GM19328 (cell line): ENCODE data around the gene PRR7.
A peak's percentile ranks its signal among the peaks of the same experiment; 100 is the strongest.
"Not testable (repeated sequence)": the region's sequence is repeated elsewhere in the genome, so short reads cannot be mapped to it uniquely, and the experiment has no call there.

ENCODE experiments used
- ATAC-seq: cut with Tn5 transposase; IDR thresholded peaks from one replicate; pipeline ENCODE4 v1.9.1; 2021; ENCODE audit warnings: mild to moderate bottlenecking, moderate library complexity; ENCODE audit not compliant: unreplicated experiment

PRR7 gene

GRCh38 chr5:177446200-177447065 lies at the start of gene PRR7:
TSS of gene PRR7 (plus strand) at chr5:177446814. CDS start at chr5:177455068, 8,254 bp downstream.
- peak; percentile 45 for ATAC-seq

DNA sequence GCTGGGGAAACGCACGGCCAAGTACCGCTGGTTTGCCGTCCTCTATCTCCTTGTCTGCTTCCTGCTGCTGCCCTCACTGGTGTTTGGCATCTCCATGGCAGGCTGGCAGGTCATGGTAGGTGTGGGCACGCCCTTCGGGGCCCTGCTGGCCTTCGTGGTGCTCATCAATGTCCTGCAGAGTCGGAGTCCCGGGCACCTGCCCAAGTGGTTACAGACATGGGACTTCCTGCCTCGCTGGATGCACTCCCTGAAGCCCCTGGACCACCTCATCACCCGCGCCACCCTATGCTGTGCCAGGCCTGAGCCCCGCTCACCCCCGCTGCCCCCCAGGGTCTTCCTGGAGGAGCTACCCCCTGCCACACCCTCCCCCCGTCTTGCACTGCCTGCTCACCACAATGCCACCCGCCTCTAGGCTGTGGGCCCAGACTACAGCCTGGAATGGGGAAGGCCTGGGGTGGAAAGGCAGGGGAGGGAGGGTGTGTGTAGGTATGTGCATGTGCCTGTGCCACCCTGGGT lies 48.7 kb upstream of the PRR7 start:
- no peak for ATAC-seq

GRCh38 chr5:177399997-177400868 lies 46.4 kb upstream of the PRR7 start, which contains the start of gene PFN3:
TSS of gene PFN3 (minus strand) at chr5:177400661. CDS start at chr5:177400576, 85 bp downstream.
- ATAC-seq: no peak

DNA sequence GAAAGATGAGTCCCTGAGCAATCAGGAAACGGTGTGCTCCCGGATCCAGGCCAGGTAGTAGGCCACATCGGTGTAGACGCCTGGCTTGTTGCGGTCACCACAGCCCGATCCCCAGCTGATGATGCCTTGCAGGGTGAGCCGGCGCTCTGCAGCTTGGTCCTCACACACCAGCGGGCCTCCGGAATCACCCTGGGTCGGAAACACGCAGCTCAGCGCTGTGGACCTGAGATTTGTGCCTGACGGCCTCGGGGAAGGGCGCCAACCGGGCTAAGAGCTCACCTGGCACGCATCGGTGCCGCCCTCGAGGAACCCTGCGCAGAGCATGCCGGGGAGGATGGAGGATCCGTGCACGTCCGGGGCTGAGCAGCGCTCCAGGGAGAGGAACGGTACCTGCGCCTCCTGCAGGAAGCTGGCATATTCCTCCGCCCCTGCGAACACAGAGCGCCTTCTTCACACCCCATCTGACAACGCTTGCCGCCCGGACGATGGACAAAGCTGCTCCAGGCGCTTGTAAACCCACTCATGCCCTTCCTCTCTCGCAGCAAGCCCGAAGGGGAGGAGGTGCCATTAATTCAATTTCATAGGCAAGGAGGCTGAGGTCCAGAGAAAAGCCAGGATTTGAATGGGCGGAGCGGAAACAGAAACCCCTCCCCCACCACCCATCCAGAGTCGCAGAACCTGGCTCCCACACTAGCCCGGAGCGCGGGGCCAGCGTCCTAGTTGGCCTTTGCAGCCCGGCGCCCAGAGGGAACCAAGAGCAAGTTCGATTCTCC lies 44.2 kb upstream of the PRR7 start:
- ATAC-seq: no peak

GRCh38 chr5:177403102-177403791 lies 43.4 kb upstream of the PRR7 start:
- ATAC-seq: peak; percentile 3

- peak; percentile 70 for ATAC-seq
Observed at GRCh38 chr5:177403792-177404640, 42.6 kb upstream of the PRR7 start.

DNA sequence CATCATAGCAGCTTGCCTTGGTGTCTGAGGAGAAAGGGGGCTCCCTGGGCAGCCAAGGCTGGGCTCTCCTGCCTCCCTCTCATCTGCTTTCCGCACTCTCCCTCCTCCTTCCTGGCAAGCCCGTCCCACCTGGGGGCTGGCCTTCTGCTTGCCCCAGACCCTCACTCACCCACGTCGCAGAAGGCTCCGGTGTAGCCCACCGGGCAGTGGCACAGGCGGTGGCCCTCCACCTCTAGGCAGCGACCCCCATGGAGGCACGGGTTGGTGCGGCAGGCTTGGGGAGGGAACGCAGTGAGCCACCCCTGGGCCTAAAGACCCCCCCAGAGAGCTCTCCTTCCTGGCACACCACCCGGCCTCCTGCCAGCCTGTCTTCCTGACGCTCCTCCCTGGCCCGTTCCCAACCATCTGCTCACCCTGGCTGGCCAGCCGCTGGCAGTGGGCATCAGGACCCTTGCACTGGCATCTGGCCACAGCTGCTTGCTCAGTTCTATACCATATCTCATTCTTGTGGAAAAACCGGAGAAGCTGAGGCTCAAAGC lies 41.9 kb upstream of the PRR7 start:
- no peak for ATAC-seq

DNA sequence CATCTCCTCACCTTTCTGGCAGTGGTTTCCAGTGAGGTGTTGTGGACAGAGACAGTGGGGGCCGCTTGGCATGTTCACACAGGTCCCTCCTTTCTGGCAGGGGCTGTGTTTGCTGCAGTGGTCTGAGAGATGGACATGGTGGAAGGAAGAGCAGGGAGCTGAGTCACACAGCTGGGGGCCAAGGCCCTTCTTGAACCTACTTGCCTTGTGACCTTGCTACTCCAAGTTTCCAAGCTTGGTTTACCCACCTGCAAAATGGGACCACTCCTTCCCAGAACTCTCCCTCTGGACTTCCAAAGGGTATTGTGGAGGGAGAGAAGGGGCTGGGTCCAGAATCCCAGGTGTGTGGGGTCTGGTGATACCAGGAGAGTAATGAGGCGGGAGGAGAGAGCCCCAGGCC lies 41.3 kb upstream of the PRR7 start:
- no peak for ATAC-seq

- ATAC-seq: no peak
Observed at GRCh38 chr5:177405805-177406204, 40.8 kb upstream of the PRR7 start.

DNA sequence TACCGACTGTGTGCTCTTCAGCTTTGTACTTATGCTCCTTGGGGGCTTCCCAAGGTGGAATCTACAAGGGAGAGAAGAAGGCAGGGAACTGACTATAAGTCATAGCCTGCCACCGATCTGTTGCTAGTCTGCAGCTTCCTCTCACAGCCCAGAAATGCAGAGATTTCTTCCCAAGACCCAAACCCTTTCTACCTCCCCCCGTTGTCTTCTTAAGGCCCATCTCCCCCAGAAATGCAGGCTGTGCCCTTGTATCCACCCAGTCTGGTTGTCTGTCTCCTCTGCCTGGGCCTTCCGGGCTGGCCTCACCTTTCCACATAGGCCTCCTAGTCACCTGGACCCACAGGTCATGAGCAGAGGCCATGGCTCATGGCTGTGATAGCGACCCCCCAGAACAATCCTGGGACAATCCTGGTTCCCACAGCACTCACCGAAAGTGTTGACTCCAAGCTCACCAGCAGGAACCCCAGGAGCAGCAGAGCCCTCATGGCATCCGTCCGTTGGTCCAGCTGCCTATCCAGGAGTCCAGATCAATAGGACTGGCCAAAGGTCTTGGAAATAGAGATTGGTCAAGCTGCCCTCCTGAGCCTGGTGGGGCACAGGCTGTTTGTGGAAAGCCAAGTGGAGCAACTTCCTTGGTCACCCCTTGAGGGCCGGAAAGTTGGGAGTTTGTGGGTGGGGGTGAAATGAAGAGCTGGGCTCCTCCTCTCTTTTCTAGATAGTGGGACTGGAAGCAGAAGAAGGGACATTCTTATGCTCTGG lies 37.4 kb upstream of the PRR7 start, which contains the start of gene F12:
Gene F12 (minus strand): TSS at position 522 of the 759 bp plus-strand sequence. CDS start 37 bp downstream, at position 485.
- ATAC-seq: no peak

- ATAC-seq: no peak
Observed at GRCh38 chr5:177410575-177410974, 36.0 kb upstream of the PRR7 start.

GRCh38 chr5:177412603-177413233 lies 33.9 kb upstream of the PRR7 start:
- ATAC-seq: no peak

DNA sequence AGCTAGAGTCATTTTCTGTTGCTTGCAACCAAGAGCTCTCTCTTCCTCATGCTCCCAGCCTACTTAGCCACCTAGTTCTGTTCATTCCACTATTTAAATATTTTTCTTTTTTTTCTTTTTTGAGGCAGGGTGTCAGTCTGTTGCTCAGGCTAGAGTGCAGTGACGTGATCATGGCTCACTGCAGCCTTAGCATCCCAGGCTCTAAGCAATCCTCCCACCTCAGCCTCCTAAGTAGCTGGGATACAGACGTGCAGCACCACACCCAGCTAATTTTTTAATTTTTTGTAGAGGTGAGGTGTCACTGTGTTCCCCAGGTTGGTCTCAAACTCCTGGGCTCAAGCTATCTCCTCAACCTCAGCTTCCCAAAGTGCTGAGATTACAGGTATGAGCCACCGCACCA lies 32.1 kb upstream of the PRR7 start:
- no peak for ATAC-seq

DNA sequence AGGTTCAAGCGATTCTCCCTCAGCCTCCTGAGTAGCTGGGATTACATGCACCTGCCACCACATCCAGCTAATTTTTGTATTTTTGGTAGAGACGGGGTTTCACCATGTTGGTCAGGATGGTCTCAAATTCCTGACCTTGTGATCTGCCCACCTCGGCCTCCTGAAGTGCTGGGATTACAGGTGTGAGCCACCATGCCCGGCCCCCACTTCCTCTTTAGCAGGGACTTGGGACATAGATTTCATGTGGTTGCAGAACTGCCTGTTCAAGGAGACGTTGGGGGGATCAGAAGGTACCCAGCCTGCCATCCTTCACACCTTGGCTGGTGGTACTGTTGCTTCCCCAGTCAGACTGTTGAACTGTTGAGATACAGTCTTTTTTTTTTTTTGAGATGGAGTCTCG lies 29.5 kb upstream of the PRR7 start:
- not testable (repeated sequence) for ATAC-seq

DNA sequence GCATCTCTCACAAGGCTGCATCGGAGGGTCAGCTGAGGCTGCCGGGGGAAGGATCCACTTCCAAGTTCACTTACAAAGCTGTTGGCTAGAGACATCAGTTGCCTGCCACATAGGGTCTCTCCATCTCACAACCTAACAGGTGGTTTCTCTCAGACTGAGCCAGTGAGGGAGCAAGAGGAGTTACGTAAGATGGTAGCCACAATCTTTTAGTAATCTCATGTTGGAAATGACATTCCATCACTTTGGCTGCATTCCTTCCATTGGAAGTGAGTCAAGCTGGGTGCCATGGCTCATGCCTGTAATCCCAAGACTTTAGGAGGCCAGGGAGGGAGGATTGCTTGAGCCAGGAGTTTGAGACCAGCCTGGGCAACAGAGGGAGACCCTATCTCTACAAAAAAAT lies 27.6 kb upstream of the PRR7 start:
- ATAC-seq: no peak

GRCh38 chr5:177420472-177420871 lies 26.1 kb upstream of the PRR7 start:
- ATAC-seq: not testable (repeated sequence)

DNA sequence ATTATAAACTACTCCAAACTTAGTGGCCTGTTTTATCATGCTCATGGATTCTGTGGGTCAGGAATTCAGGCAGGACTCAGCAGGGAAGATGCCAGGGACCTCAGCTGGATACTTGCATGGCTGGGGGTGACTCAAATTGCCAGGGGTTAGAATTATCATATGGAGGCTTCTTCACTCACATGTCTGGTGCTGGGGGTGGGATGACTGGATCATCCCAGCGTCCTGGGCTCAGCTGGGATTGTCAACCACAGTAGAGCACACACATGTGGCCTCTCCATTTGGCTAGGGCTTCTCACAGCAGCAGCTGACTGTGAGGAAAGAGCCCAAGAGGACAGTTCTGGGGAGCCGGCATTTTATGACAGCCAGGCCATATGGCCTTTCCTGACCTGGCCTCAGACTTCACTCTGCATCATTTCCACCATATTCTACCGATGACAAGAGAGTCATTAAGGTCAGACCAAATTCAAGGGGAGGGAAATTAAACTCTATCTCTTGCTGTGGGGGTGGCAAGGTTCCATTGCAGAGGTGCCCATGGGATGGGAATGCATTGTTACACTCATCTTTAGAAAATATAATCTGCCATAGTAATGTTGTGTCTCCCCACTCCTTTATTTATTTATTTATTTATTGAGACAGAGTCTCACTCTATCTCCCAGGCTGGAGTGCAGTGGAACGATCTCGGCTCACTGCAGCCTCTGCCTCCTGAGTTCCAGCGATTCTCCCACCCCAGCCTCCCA lies 25.4 kb upstream of the PRR7 start:
- ATAC-seq: no peak
